Spleen (tissue), 7 donors: ENCODE measurements around the gene BEND7.

Experiments
- CTCF ChIP-seq, 11 experiments: fragments of 200-600 bp in 7 of 11; fragments of 450-650 bp in 4 of 11; sonication (generic) in 4 of 11; IDR thresholded peaks in 8 of 11; conservative IDR thresholded peaks in 3 of 11; 1 replicate in 7 of 11; 2 replicates in 4 of 11; pipeline versions ENCODE4 v1.4.0 to v1.8.0; 2016 to 2021; ENCODE audit warnings: antibody characterized with exemption in 11 of 11, inconsistent platforms in 4 of 11, mild to moderate bottlenecking in 1 of 11
- POLR2A ChIP-seq, 3 donors: fragments of 450-650 bp; IDR thresholded peaks; one replicate each; pipeline ENCODE4 v1.5.1; 2017; ENCODE audit warnings: antibody characterized with exemption in 3 of 3, mild to moderate bottlenecking in 1 of 3
- POLR2AphosphoS5 ChIP-seq, 3 donors: sonication (generic); formaldehyde crosslinking; IDR thresholded peaks; one replicate each; pipeline ENCODE4 v1.5.1; 2017; ENCODE audit warnings: antibody characterized with exemption in 3 of 3
- donor health status: DM: no; HTN: no; CAD: no; lungs with moderate emphysema.
- donor health status: DM: no; HTN: no; CAD: no.
- donor health status: DM: no; HTN: no; CAD: no.

- TF ChIP-seq POLR2AphosphoS5 (IDR thresholded peaks at IDR 0.05) = no peak
- no peak for TF ChIP-seq POLR2A (IDR thresholded peaks at IDR 0.05)
- TF ChIP-seq CTCF (IDR thresholded peaks at IDR 0.05 in 8 of 11, conservative IDR thresholded peaks at IDR 0.05 in 3 of 11) = no peak
Measured at GRCh38 chr10:13560597-13560996, 31.8 kb upstream of the BEND7 start.
